Stimulated activated naive CD4-positive, alpha-beta T cell (primary cell): ENCODE measurements around the gene OR7G2.

Experiments
- DNase-seq, 6 experiments: peaks; one replicate each; lab custom pipeline; 2025; lab: John Stamatoyannopoulos, UW

The OR7G2 gene

DNA sequence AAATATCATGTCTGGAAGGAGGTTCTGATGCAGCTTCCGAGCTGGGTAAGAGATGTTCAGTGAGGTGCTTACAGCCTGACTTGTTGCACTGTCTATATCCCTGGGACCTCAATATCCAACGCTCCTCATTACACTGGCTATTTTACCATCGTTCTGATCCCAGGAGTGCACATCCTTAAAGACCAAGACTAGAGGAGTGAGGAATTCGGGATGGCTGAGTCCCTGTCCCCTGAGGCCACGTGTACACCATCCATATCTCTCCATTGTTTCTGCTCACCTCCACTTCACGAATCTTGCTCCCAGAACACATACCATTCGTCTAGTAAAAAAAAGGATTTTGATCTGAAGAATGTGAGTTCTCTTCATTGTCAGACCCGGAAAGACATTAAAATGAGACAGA is at the start of gene OR7G2:
Gene OR7G2 (minus strand): TSS at position 101 of the 400 bp plus-strand sequence. CDS start 4,232 bp downstream, outside the sequence.
- no peak for DNase-seq

DNA sequence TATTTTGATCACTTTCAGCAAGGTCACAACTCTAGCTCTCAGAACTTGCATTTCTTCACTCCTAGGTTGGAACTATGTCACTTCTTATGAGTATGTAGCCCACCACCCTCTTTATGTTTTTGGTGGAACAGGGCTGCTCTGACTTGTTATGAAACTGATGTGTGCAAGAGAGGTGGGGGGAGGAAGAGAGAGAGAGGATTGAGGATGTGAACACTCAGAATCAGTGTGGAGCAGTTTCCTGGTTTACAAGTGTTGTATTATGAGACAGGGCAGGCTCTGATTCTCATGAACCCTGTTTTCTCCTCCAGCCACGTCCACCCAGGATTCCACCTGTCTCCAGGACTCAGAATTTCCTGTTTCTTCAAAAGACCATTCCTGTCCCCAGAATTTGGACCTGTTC is 49.0 kb upstream of the OR7G2 start:
- DNase-seq = no peak

DNA sequence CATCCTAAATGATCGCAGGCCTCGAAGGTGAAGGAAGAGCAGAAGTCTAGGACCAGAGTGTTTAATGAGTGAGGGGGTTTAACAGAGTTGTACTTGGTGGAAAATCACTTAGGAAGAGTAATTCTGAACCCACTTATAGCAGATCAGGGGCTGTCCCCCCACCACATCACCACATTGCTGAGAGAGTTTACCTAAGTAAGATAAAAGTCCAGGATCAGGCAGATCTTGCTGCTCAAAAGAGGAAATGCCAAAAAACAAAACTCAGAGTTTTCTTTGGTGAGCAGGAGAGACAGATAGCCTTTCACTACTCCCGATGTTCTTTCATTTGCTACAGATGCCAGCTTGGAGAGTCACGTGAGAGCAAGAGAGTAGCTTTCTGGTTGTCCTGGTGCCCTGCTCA is 48.3 kb upstream of the OR7G2 start:
- no peak for DNase-seq

DNA sequence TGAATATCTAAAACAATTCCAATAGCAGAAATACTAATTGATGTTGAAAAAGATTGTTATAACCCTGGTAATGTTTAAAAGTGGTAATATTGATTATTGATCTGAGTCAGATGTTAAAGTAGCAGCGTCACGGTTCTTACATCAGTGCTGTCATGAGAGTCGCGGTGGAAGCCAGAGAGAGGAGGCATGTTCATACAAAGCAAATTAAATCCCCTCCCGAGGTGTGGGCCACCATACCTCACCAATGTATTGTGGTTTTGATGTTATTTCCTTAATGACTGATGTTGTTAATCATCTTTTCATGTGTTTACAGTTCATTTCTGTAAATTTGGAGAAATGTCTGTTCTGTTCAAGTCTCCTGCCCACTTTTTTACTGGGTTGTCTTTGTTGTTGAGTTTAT is 44.1 kb upstream of the OR7G2 start:
- no peak for DNase-seq

DNA sequence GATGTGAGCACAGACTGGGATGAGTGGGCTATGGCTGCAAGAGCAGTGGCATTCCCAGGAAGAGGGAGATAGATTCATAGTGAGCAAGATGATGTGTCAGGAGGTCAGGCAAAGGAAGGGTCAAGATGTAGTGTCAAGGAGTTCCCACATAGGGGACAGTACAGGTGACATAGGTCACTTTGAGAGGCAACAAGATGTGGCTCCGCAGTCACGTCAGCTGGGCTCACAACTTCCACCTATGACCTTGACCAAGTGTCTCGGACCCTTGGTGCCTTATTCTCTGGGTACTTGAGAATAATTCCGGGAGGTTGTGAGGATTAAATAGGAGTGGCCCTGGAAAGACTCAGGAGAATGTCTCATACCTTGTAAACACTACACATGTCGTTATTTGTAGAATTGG is 43.4 kb upstream of the OR7G2 start:
- no peak for DNase-seq

DNA sequence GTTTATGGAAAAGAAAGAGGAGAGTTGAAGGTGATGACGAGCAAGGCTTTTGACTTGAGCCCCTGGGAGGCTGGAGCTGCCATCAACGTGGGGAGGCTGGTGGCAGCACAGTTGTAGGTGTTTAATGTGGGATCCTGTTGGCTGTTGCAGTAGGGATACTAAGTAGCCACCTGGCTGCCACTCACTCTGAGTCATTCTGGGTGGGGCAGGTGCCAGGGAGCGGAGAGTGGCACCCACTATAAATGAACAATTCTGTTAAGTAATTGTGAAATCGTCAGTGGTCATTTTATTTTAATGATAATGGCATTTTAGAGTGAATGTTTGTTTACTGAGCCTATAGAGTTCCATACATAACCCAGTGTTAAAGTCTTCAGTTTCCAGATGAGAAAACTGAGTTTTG is 42.7 kb upstream of the OR7G2 start:
- DNase-seq = no peak

DNA sequence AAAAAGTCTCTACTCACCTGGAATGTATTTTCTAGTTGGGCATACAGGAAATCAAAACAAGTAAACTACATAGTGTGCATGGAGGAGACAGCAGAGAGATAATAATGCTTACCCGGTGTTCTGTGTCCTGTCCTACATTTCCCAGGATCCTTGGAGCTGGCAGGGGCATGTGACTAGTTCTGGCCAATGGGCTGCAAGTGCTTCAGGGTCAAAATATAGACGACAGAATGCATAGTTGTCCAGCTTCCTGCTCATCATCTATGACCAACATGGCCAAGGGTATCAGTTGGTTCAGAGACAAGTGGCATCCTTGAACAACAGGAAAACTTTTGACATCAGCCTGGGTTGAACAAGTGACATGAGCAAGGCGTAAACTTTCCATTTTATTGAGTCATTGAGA is 41.4 kb upstream of the OR7G2 start:
- no peak for DNase-seq

DNA sequence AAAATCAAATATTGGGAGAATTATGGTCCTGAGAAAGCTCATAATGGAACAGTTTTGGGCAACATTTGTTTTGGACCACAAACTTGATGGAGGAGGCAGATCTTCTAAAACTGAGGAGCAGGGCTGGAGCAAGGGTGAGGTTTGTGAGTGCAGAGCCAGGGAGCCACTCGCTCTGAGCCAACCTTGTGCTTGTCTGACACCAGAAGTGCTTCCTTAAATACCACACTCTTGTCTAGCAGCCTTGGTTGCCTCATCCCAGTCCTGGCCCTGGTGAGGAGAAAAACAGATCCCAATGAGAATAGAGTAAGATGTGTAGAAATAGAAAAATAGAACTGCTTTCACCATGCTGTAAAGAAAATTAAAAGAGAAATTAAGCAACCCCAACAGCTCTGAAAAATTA is 39.6 kb upstream of the OR7G2 start:
- no peak for DNase-seq

DNA sequence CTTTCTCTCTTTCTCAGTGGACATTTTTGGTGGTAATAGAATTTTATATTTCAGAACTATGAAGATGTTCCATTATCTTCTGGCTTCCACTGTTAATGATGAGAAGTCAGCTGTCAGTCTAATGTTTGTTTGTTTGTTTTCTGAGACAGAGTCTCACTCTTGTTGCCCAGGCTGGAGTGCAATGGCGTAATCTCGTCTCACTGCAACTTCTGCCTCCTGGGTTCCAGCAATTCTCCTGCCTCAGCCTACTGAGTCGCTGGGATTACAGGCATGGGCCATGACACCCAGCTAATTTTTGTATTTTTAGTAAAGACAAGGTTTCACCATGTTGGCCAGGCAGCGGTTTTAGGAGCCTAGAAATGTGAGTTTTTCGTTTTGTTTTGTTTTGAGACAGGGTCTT is 37.6 kb upstream of the OR7G2 start:
- no peak for DNase-seq

DNA sequence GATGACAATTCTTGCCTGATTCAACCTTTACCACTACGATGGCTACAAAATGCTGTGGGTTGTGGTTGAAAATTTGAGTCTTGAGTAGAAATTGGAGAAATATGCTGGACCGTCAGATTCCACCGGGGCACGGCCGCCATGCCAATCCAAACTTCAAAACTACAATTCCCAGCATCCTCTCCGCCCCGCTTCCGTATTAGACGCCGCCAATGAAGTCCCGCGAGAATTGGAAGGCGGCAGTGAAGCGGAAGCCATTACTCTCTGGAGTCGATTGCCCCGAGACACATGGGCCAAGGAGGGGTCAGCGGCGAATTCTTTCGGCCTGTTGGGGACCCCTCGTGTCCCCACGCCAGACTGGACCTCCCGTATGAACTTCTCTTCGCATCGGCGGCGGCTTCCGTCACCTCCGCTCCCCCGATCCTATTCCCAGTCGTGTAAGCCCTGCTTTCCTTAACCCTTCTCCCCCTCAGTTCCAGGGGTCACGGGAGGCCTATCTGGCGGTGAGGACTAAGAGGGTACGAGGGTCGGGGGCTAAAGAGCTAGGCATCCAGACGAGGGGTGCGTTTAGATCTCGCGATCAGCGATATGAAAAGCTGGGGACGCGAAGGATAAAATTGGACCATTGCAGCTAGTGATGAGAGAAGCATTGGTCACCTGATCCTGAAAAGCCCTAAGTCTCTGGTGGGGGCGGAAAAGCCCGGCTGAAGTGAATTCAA is 33.0 kb upstream of the OR7G2 start, which contains the start of gene ZNF317:
Gene ZNF317 (plus strand): TSS at position 239 of the 716 bp plus-strand sequence. CDS start 15,620 bp downstream, outside the sequence.
- DNase-seq = peak; percentile 72 to 91 (median 84)

DNA sequence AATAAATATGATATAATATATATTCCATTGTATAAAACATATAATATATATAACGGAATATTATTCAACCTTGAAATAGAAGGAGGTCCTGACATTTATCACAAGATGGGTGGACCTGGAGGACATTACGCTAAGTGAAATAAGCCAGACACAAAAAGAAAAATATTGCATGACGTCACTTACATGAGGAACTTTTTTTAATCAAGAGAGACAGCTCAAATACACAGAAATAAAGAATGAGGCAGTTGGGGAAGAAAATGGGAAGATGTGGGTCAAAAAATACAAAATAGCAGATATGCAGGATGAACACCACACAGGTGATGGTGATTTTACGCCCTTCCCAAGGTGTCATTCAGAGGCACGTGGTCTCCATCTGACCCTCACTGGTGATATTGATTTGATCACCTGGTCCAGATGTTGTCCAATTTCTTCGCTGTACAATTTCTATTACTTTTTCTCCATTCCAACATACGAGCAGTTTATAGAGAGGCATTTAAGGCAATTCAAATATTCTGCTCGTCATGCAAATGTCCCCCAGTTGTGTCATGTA is 32.4 kb upstream of the OR7G2 start:
- DNase-seq = no peak

DNA sequence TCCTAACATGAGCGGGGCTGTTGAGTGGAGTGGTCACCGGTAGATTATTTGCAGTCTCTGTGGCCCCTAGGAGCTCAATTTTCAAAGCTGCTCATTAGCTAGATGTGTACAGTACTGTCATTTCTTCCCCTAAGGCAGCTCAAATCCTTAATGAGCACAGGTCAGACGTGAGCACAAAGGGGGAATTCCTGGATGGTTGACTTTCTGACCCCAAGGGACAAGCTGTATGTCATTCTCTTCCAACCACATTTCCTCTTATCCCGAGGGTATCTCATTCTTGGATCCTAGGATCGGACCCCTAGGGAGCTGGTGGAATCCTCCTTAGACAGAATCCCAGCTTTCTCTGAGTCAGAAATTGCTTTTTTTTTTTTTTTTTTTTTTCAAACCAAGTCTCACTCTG is 25.1 kb upstream of the OR7G2 start:
- DNase-seq = no peak

DNA sequence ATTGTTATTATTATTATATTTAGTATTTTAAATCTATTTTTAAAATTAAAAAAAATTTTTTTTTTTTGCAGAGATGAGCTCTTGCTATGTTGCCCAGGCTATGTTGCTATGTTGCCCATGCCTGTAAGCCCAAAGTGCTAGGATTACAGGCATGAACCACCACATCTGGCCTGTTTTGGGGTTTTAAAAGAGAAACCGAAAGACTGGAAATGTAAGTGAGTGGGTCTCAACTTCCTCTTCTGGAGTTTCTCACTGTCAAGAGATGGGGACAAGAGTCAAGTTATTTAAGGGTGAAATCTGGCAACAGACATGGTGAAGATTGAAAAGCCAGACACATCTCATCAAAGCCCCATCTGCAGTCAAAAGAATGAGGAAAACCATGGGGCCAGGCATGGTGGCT is 23.7 kb upstream of the OR7G2 start:
- no peak for DNase-seq

DNA sequence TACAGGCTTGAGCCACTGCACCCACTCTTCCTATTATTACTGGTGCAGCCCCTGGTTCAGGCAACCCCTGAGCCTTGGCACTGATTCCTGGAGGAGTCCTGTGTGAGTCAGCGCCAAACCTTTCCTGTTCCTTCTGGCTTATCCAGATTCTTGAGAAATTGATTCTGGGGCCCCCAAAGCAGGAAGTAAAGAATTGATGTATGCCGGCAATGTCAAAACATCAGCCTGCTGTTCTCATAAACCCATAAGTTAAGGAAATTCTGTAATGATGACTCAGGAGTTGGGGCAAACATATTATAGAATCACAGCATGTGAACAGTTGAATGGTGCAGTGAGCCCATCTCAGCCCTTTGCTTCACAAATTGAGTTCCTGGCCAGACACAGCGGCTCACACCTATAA is 20.9 kb upstream of the OR7G2 start:
- no peak for DNase-seq

DNA sequence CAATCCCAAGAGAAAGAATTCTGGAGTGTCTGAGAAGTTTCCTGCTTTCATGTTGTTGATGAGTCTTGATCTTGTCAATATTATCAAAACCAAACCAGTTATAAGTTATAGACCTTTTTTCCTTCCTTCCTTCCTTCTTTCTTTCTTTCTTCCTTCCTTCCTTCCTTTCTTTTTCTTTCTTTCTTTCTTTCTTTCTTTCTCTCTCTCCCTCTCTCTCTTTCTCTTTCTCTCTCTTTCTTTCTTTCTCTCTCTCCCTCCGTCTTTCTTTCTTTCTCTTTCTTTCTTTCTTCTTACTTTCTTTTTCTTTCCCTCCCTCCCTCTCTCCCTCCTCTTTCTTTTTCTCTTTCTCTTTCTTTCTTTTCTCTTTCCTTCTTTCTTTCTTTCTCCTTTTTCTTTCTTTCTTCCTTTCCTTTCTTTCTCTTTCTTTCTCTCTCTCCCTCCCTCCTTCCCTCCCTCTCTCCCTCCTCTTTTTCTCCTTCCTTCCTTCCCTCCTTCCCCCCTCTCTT is 19.7 kb upstream of the OR7G2 start, which contains the start of gene OR7G3:
Gene OR7G3 (minus strand): TSS at position 51 of the 506 bp plus-strand sequence. CDS start 0 bp downstream, at position 51.
- DNase-seq = no peak

DNA sequence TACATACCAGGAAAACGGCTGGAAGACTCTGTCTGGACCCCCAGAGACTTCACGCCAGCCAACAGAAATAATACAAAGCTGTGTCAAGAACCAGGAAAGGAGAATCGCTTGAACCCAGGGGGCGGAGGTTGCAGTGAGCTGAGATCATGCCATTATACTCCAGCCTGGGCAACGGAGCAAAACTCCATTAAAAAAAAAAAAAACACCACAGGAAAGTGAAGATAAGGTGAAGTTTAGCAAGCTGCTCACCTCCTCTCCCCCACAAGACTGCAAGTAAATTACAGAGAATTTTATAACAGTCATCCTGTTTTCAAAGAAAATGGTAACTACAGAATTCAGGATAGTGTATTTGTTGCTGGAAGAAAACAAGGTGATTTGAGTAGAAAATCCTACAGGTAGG is 9.3 kb upstream of the OR7G2 start:
- DNase-seq = no peak

DNA sequence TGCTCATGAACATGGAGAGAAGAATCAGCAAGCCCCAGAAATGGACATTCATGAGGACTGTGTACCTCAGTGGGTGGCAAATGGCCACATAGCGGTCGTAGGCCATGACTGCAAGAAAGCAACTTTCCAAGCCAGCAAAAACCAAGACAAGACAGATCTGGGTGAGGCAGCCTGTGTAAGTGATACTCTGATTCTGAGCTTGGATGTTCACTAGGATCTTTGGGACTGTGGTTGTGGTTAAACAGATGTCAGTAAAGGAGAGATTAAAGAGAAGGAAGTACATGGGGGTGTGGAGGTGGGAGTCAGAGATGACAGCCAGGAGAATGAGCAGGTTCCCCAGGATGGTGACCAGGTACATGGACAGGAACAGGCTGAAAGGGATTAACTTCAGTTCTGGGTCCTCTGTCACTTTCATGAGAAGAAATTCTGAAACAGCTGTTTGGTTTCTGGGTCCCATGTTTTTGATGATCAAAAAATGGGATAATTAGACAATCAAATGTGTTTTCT is 8.1 kb upstream of the OR7G2 start, which contains the start of gene OR7G1:
Gene OR7G1 (minus strand): TSS at position 457 of the 507 bp plus-strand sequence. CDS start 0 bp downstream, at position 457.
- DNase-seq = no peak

DNA sequence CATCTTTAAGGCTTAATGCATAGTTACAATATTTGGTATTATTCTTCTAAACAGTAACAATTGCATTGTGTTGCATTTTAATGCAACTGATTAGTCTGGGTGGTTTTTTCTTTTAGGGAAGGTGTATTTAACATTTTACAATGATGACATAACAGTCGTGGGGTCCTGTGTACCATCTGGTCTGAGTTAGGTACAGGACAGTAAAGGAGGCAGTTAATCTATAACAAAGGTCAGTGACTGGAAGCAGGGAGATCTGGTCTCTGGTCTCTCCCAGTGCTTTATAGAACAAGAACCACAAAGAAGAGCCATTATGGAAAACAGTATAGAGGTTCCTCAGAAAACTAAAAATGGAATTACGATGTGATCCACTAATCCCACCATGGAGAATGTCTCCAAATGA is 2.7 kb upstream of the OR7G2 start:
- no peak for DNase-seq

DNA sequence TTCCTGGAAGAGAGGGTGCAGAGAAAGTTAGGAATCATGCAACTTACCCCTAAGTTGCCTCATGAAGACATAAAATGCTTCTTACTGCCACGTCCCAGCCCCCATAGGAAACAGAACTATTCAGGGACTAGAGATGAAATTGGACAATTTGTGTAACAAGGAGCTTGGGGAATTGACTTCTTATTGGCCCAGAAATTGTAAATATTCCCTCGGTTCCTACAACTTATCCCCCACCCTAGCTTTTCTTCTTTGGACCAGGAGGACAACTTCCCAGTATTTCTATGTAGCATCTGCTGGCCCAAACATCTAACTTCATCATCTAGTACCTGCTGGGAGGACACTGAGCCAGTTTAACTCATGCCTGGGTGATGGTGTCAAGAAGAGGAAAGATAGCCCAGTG is 20.5 kb downstream of the OR7G2 start, which contains the start of gene OR1M1:
Gene OR1M1 (plus strand): TSS at position 301 of the 400 bp plus-strand sequence. CDS start 6,184 bp downstream, outside the sequence.
- no peak for DNase-seq

DNA sequence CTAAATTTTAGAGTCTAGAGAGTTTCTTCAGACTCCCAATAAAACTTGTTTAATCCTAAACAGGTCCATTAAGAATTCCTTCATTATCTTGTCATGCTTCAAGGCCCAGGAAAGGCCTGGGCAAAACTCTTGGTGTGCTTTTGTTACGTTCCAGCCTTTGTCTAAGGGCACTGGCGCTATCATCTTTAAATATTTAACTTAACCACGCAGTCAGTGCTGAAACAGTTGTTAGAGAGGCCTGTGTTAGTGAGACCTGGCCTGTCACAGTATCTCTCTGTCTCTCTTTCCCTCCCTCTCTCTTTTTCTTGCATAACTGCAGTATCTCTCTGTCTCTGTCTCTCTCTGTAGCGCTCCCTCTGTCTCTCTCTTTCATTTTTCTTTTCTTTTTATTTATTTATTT is 28.6 kb downstream of the OR7G2 start:
- DNase-seq = no peak

DNA sequence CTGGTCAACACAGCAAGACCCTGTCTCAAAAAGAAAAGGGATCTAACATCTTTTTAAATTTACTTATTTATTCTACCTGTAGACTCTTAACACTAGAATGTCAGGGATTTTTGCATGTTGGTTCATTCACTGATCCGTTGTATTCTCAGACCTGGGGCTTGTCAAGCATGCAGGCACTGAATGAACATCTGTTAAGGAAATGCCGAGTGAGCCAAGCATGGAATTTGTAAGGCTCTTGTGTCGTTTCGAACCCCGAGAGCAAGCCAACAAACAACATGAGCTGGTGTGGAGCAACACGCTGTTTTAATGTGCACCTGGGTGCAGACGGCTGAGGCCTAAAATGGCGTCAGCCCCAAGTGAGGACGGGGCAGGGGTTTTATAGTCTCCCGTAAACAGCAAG is 30.4 kb downstream of the OR7G2 start:
- no peak for DNase-seq

DNA sequence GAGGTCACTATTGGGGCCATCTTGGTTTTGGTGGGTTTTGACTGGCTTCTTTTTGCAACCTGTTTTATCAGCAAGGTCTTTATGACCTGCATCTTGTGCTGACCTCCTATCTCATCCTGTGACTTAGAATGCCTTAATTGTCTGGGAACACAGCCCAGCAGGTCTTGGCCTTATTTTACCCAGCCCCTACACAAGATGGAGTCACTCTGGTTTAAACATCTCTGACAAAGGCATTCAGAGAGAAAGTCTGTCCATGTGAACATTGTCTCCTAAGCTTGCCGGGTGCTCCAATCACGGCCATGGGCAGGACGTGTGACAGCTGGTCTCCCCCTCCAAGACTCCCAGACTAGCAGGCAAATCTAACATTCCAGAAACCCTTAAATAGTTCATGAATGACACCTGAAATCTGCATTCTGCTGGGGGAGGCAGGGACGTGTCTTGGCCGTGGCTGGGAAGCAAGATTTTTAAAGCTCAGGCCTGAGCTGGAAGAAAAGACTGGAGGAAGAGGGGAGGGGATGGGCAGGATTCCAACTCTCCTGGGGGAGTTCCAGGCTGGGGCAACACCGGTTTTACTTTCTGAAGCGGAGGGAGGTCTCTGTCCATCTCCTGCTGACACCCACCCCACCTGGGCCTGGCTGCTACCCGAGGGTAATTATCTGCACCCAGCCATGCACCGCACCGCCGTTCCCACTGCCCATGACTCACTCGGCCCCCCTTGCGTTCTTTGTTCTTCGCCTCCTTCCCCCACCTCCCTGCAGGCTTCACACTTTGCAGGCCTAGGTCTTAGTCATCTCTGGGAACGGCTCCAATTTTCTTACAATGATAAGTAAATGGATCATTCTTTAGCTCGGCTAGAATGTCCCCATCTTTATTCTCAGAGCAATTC is 32.0 kb downstream of the OR7G2 start:
- DNase-seq = no peak
